ENCODE results near the gene PRRC2A. TPM values are rescaled to one million over a fixed set of nuclear protein-coding genes. Genes with fewer than 3 reads are reported as not detected.

Gene PRRC2A
- total and polyA plus RNA-seq, 4 donors: 28.5 to 164 (median 153) TPM

DNA sequence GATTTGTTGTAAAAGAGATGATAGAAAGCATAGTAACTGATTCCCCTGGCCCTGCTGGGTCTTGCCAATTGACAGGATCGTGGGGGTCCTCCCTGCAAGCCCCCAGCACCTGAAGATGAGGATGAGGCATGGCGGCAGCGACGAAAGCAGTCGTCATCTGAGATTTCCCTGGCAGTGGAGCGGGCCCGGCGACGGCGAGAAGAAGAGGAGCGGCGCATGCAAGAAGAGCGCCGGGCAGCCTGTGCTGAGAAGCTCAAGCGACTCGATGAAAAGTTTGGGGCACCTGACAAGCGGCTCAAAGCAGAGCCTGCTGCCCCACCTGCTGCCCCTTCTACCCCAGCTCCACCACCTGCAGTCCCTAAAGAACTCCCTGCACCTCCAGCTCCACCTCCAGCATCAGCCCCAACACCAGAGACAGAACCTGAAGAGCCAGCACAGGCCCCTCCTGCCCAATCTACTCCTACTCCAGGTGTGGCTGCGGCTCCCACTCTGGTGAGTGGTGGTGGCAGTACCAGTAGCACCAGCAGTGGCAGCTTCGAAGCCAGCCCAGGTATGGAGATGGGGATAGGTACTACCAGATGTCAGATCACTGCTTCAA lies 7.3 kb downstream of the PRRC2A start:
- H3K4me1 ChIP-seq (ENCODE audit: control insufficient read depth in 1 of 2, insufficient read depth in 2 of 2, low read length in 2 of 2): no peaks in the 10 kb centered on the region
- intact Hi-C loops (cut with DNase I): loop anchor here in 1 of 2 donors (2.0 kb wide), 1 partner anchor 15 kb away; no protein-coding TSS in a partner anchor
- ATAC-seq (ENCODE audit: low FRiP score) (no peak), DNase-seq (no peak)
- H3K27ac ChIP-seq (ENCODE audit: low read depth in 1 of 2, low read length in 2 of 2): no peak overlapping the region
- H3K36me3 ChIP-seq (ENCODE audit: control insufficient read depth in 1 of 2, insufficient read depth in 2 of 2, low read length in 1 of 2): peaks cover 14 to 33% of the 10 kb centered on the region in 2 donors
- no peaks in the 10 kb centered on the region for H3K27me3 ChIP-seq (ENCODE audit: control insufficient read depth in 1 of 2, insufficient read depth in 2 of 2, low read length in 1 of 2)
- 95 to 99% methylated on average over 15 to 19 of the region's 19 CpGs for WGBS, 2 donors
- no peak overlapping the region for H3K4me3 ChIP-seq (ENCODE audit: low read length in 2 of 2)
- H3K9me3 ChIP-seq (ENCODE audit: control insufficient read depth, low read length): no peaks in the 10 kb centered on the region

DNA sequence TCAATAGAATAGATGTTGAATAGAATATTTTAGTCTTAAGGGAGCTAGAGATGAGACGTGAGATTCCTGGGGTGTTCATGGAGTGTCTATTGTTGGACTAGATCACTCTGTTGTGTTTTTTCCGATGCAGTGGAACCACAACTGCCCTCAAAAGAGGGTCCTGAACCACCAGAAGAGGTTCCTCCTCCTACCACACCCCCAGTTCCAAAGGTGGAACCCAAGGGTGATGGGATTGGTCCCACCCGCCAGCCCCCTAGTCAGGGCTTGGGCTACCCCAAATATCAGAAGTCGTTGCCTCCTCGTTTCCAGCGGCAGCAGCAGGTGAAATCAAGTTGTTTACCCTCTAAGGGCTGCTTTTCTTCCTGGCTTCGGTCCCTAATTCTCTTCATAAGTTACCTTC lies 8.5 kb downstream of the PRRC2A start:
- ATAC-seq (ENCODE audit: low FRiP score): no peak
- DNase-seq: no peak
- no peak overlapping the region for H3K27ac ChIP-seq (ENCODE audit: low read depth in 1 of 2, low read length in 2 of 2)
- peaks cover 14 to 33% of the 10 kb centered on the region in 2 donors for H3K36me3 ChIP-seq (ENCODE audit: control insufficient read depth in 1 of 2, insufficient read depth in 2 of 2, low read length in 1 of 2)
- 89 to 92% methylated on average over 7 of the region's 7 CpGs for WGBS, 2 donors
- H3K4me1 ChIP-seq (ENCODE audit: control insufficient read depth in 1 of 2, insufficient read depth in 2 of 2, low read length in 2 of 2): no peaks in the 10 kb centered on the region
- no peak overlapping the region for H3K4me3 ChIP-seq (ENCODE audit: low read length in 2 of 2)
- H3K9me3 ChIP-seq (ENCODE audit: control insufficient read depth, low read length): no peaks in the 10 kb centered on the region
- H3K27me3 ChIP-seq (ENCODE audit: control insufficient read depth in 1 of 2, insufficient read depth in 2 of 2, low read length in 1 of 2): no peaks in the 10 kb centered on the region
- intact Hi-C loops (cut with DNase I): no loop called here

DNA sequence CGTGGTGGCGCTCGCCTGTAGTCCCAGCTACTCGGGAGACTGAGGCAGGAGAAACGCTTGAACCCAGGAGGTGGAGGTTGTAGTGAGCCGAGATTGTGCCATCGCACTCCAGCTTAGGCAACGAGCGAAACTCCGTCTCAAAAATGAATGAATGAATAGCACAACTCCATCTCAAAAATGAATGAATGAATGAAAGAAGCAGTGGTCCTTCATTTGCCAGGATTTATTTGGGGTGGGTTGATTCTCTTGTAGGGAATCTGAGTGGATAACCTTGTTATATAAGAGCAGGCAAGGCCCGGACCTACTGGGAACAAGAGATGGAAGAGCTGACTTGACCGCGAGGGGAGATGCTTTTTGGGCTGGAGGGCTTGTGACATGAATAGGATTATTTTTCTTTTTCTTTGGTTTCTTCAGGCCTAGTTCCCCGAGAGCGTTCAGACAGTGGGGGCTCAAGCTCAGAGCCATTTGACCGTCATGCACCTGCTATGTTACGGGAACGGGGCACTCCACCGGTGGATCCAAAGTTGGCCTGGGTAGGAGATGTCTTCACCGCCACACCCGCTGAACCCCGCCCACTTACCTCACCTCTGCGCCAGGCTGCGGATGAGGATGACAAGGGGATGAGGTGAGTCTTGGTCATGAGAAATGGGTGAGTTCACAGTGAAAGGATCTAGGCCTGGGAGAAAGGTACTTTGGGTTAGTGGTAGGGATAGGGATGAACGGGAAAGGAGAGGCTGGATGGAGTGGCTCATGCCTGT lies 9.8 kb downstream of the PRRC2A start:
- Histone ChIP-seq H3K36me3 (ENCODE audit: control insufficient read depth in 1 of 2, insufficient read depth in 2 of 2, low read length in 1 of 2) (peaks cover 7 to 33% of the 10 kb centered on the region in 2 donors), H3K4me3 (ENCODE audit: low read length in 2 of 2) (no peak overlapping the region), H3K9me3 (ENCODE audit: control insufficient read depth, low read length) (no peaks in the 10 kb centered on the region), H3K4me1 (ENCODE audit: control insufficient read depth in 1 of 2, insufficient read depth in 2 of 2, low read length in 2 of 2) (no peaks in the 10 kb centered on the region), H3K27me3 (ENCODE audit: control insufficient read depth in 1 of 2, insufficient read depth in 2 of 2, low read length in 1 of 2) (no peaks in the 10 kb centered on the region), H3K27ac (ENCODE audit: low read depth in 1 of 2, low read length in 2 of 2) (no peak overlapping the region)
- no peak for ATAC-seq (ENCODE audit: low FRiP score)
- 88 to 89% methylated on average over 25 of the region's 25 CpGs for WGBS, 2 donors
- DNase-seq: no peak
- intact Hi-C loops (cut with DNase I): no loop called here

DNA sequence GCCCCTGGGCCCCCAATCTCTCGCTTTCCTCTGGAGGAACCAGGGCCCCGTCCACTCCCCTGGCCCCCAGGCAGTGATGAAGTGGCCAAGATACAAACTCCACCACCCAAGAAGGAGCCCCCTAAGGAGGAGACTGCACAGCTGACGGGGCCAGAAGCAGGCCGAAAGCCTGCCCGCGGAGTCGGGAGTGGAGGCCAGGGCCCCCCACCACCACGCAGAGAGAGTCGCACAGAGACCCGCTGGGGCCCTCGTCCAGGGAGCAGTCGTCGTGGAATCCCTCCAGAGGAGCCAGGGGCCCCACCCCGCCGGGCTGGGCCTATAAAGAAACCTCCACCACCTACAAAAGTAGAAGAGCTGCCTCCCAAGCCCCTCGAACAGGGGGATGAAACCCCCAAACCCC lies 10.7 kb downstream of the PRRC2A start:
- DNase-seq (no peak), ATAC-seq (ENCODE audit: low FRiP score) (no peak)
- intact Hi-C loops (cut with DNase I): no loop called here
- Histone ChIP-seq H3K4me3 (ENCODE audit: low read length in 2 of 2) (no peak overlapping the region), H3K27me3 (ENCODE audit: control insufficient read depth in 1 of 2, insufficient read depth in 2 of 2, low read length in 1 of 2) (no peaks in the 10 kb centered on the region), H3K9me3 (ENCODE audit: control insufficient read depth, low read length) (no peaks in the 10 kb centered on the region), H3K27ac (ENCODE audit: low read depth in 1 of 2, low read length in 2 of 2) (no peak overlapping the region), H3K36me3 (ENCODE audit: control insufficient read depth in 1 of 2, insufficient read depth in 2 of 2, low read length in 1 of 2) (peaks cover 8 to 27% of the 10 kb centered on the region in 2 donors), H3K4me1 (ENCODE audit: control insufficient read depth in 1 of 2, insufficient read depth in 2 of 2, low read length in 2 of 2) (no peaks in the 10 kb centered on the region)
- 81 to 85% methylated on average over 16 of the region's 16 CpGs for WGBS, 2 donors

DNA sequence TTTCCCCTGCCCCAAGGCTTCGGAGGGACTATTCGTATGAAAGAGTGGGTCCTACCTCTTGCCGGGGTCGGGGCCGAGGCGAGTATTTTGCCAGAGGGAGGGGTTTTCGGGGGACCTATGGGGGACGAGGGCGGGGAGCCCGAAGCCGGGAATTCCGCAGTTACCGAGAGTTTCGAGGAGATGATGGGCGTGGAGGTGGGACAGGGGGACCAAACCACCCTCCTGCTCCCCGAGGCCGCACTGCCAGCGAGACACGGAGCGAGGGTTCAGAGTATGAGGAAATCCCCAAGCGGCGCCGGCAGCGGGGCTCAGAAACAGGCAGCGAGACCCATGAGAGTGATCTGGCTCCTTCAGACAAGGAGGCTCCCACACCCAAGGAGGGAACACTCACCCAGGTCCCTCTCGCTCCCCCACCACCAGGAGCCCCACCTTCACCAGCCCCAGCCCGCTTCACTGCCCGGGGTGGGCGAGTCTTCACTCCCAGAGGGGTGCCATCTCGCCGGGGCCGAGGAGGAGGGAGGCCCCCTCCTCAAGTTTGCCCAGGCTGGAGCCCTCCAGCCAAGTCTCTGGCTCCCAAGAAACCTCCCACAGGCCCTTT lies 11.3 kb downstream of the PRRC2A start:
- H3K4me1 ChIP-seq (ENCODE audit: control insufficient read depth in 1 of 2, insufficient read depth in 2 of 2, low read length in 2 of 2): no peaks in the 10 kb centered on the region
- 84 to 87% methylated on average over 32 of the region's 32 CpGs for WGBS, 2 donors
- peaks cover 14 to 23% of the 10 kb centered on the region in 2 donors for H3K36me3 ChIP-seq (ENCODE audit: control insufficient read depth in 1 of 2, insufficient read depth in 2 of 2, low read length in 1 of 2)
- intact Hi-C loops (cut with DNase I): no loop called here
- H3K9me3 ChIP-seq (ENCODE audit: control insufficient read depth, low read length): no peaks in the 10 kb centered on the region
- no peak overlapping the region for H3K4me3 ChIP-seq (ENCODE audit: low read length in 2 of 2)
- DNase-seq: no peak
- ATAC-seq (ENCODE audit: low FRiP score): no peak
- H3K27ac ChIP-seq (ENCODE audit: low read depth in 1 of 2, low read length in 2 of 2): no peak overlapping the region
- no peaks in the 10 kb centered on the region for H3K27me3 ChIP-seq (ENCODE audit: control insufficient read depth in 1 of 2, insufficient read depth in 2 of 2, low read length in 1 of 2)

DNA sequence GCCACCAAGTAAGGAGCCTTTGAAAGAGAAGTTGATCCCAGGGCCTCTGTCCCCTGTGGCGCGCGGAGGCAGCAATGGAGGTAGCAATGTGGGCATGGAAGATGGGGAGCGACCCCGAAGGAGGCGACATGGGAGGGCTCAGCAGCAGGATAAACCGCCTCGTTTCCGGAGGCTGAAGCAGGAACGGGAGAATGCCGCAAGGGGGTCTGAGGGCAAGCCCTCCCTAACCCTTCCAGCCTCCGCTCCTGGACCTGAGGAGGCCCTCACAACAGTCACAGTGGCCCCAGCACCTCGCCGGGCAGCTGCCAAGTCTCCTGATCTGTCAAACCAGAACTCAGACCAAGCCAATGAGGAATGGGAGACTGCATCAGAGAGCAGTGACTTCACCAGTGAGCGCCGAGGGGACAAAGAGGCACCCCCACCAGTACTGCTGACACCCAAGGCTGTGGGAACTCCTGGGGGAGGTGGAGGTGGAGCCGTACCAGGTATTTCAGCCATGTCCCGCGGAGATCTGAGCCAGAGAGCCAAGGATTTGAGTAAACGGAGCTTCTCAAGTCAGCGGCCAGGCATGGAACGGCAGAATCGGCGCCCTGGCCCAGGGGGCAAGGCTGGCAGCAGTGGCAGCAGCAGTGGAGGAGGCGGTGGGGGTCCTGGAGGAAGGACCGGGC lies 11.9 kb downstream of the PRRC2A start:
- Histone ChIP-seq H3K4me3 (ENCODE audit: low read length in 2 of 2) (no peak overlapping the region), H3K9me3 (ENCODE audit: control insufficient read depth, low read length) (no peaks in the 10 kb centered on the region), H3K36me3 (ENCODE audit: control insufficient read depth in 1 of 2, insufficient read depth in 2 of 2, low read length in 1 of 2) (peaks cover 14 to 23% of the 10 kb centered on the region in 2 donors), H3K27ac (ENCODE audit: low read depth in 1 of 2, low read length in 2 of 2) (no peak overlapping the region), H3K4me1 (ENCODE audit: control insufficient read depth in 1 of 2, insufficient read depth in 2 of 2, low read length in 2 of 2) (no peaks in the 10 kb centered on the region), H3K27me3 (ENCODE audit: control insufficient read depth in 1 of 2, insufficient read depth in 2 of 2, low read length in 1 of 2) (no peaks in the 10 kb centered on the region)
- DNase-seq: no peak
- no peak for ATAC-seq (ENCODE audit: low FRiP score)
- 87 to 89% methylated on average over 26 of the region's 26 CpGs for WGBS, 2 donors
- intact Hi-C loops (cut with DNase I): no loop called here

DNA sequence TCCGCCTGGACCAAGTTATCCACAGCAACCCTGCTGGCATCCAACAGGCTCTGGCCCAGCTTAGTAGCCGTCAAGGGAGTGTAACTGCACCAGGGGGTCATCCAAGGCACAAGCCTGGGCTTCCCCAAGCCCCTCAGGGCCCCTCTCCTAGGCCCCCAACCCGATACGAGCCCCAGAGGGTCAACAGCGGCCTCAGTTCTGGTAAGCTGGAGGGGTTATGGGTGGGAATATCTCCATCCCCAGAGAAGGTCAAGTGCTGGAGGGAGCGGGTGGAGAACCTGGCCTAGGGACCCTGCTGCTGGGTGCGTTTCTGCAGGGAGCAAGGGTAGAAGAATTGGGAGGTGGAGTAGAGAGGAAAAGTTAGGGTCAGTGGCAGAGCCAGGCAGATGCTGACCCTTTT lies 12.9 kb downstream of the PRRC2A start:
- Histone ChIP-seq H3K4me3 (ENCODE audit: low read length in 2 of 2) (no peak overlapping the region), H3K27ac (ENCODE audit: low read depth in 1 of 2, low read length in 2 of 2) (no peak overlapping the region), H3K9me3 (ENCODE audit: control insufficient read depth, low read length) (no peaks in the 10 kb centered on the region), H3K27me3 (ENCODE audit: control insufficient read depth in 1 of 2, insufficient read depth in 2 of 2, low read length in 1 of 2) (no peaks in the 10 kb centered on the region), H3K36me3 (ENCODE audit: control insufficient read depth in 1 of 2, insufficient read depth in 2 of 2, low read length in 1 of 2) (peaks cover 10 to 17% of the 10 kb centered on the region in 2 donors), H3K4me1 (ENCODE audit: control insufficient read depth in 1 of 2, insufficient read depth in 2 of 2, low read length in 2 of 2) (no peaks in the 10 kb centered on the region)
- no peak for DNase-seq
- intact Hi-C loops (cut with DNase I): no loop called here
- WGBS, 2 donors: 78 to 88% methylated on average over 7 of the region's 7 CpGs
- no peak for ATAC-seq (ENCODE audit: low FRiP score)

DNA sequence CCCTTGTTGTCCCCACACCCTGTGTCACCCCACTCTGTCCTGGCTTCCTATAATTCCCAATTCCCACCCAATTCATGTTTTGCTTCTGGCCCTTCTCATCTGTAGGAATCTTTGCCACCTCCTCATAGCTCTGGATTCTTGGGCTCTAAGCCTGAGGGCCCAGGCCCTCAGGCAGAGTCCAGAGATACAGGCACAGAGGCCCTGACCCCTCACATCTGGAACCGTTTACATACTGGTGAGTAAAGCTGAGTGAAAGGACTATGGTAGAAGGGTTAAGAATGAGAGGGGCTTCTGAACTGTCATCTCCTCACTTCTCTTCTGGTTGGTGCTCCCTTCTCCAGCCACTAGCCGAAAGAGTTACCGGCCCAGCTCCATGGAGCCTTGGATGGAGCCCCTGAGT lies 13.6 kb downstream of the PRRC2A start:
- no peaks in the 10 kb centered on the region for H3K27me3 ChIP-seq (ENCODE audit: control insufficient read depth in 1 of 2, insufficient read depth in 2 of 2, low read length in 1 of 2)
- peaks cover 10 to 17% of the 10 kb centered on the region in 2 donors for H3K36me3 ChIP-seq (ENCODE audit: control insufficient read depth in 1 of 2, insufficient read depth in 2 of 2, low read length in 1 of 2)
- H3K9me3 ChIP-seq (ENCODE audit: control insufficient read depth, low read length): no peaks in the 10 kb centered on the region
- ATAC-seq (ENCODE audit: low FRiP score) (no peak), DNase-seq (no peak)
- no peaks in the 10 kb centered on the region for H3K4me1 ChIP-seq (ENCODE audit: control insufficient read depth in 1 of 2, insufficient read depth in 2 of 2, low read length in 2 of 2)
- intact Hi-C loops (cut with DNase I): no loop called here
- no peak overlapping the region for H3K4me3 ChIP-seq (ENCODE audit: low read length in 2 of 2)
- no peak overlapping the region for H3K27ac ChIP-seq (ENCODE audit: low read depth in 1 of 2, low read length in 2 of 2)
- 73 to 82% methylated on average over 3 of the region's 3 CpGs for WGBS, 2 donors
